Thoracic aorta (tissue), 2 donors: ENCODE results near the gene ANKRD11. TPM values are rescaled to one million over a fixed set of nuclear protein-coding genes. Genes with fewer than 3 reads are reported as not detected.
"Not testable (repeated sequence)": the region's sequence is repeated elsewhere in the genome, so short reads cannot be mapped to it uniquely, and the experiment has no call there.

Source experiments
- ATAC-seq: fragments of 150-250 bp; one replicate; pipeline ENCODE4 v1.8.0; 2017; ENCODE audit warnings: low read depth; ENCODE audit not compliant: insufficient number of reproducible peaks, low FRiP score
- DNase-seq: peaks from one replicate; pipeline ENCODE4 v3.0.0-alpha.2; 2020; ENCODE audit warnings: low spot score
- H3K27ac ChIP-seq, 2 donors: fragments of 200-600 bp; sonication (generic); 1 replicate in 1 of 2; 2 replicates in 1 of 2; pipeline ENCODE4 v1.5.1; 2016; ENCODE audit warnings: mild to moderate bottlenecking in 2 of 2, moderate library complexity in 2 of 2
- H3K27me3 ChIP-seq: fragments of 200-600 bp; sonication (generic); replicated peaks from 2 replicates; pipeline ENCODE4 v1.6.0; 2016; ENCODE audit warnings: mild to moderate bottlenecking; ENCODE audit not compliant: insufficient read depth
- H3K36me3 ChIP-seq: fragments of 200-600 bp; sonication (generic); one replicate; pipeline ENCODE4 v1.5.1; 2016
- H3K4me1 ChIP-seq, 2 donors: fragments of 200-600 bp; sonication (generic); 1 replicate in 1 of 2; 2 replicates in 1 of 2; pipeline versions ENCODE4 v1.5.1 to v1.6.0; 2016; ENCODE audit warnings: low read depth in 2 of 2, mild to moderate bottlenecking in 1 of 2; ENCODE audit not compliant: control insufficient read depth in 1 of 2
- H3K4me3 ChIP-seq: fragments of 200-600 bp; sonication (generic); 2 replicates; pipeline ENCODE4 v1.5.1; 2016; ENCODE audit warnings: mild to moderate bottlenecking
- H3K9me3 ChIP-seq: fragments of 200-600 bp; sonication (generic); 2 replicates; pipeline ENCODE4 v1.5.1; 2016
- total RNA-seq, 2 donors: library from RNA; depleted of rRNA; stranded (reverse); fragments of >200 nt; gene quantifications; one replicate each; pipeline versions ENCODE4 v1.1.0 to v1.2.3, GENCODE V29; 2016
- TF ChIP-seq, protein P1 (sequence below): fragments of 200-600 bp; sonication (generic); IDR thresholded peaks from one replicate; pipeline ENCODE4 v1.5.1; 2019; ENCODE audit warnings: antibody characterized with exemption

The ANKRD11 gene
- total RNA-seq, 2 donors from 2014 or later = 125 to 129 TPM

GRCh38 chr16:89268987-89269735 lies 221.2 kb downstream of the ANKRD11 start:
- TF ChIP-seq, protein P1, sequence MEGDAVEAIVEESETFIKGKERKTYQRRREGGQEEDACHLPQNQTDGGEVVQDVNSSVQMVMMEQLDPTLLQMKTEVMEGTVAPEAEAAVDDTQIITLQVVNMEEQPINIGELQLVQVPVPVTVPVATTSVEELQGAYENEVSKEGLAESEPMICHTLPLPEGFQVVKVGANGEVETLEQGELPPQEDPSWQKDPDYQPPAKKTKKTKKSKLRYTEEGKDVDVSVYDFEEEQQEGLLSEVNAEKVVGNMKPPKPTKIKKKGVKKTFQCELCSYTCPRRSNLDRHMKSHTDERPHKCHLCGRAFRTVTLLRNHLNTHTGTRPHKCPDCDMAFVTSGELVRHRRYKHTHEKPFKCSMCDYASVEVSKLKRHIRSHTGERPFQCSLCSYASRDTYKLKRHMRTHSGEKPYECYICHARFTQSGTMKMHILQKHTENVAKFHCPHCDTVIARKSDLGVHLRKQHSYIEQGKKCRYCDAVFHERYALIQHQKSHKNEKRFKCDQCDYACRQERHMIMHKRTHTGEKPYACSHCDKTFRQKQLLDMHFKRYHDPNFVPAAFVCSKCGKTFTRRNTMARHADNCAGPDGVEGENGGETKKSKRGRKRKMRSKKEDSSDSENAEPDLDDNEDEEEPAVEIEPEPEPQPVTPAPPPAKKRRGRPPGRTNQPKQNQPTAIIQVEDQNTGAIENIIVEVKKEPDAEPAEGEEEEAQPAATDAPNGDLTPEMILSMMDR = no peak
- ATAC-seq (no peak), DNase-seq (no peak)
- Histone ChIP-seq H3K27me3 (no peaks in the 10 kb centered on the region), H3K4me1 (no peaks in the 10 kb centered on the region), H3K9me3 (no peaks in the 10 kb centered on the region), H3K4me3 (no peak overlapping the region), H3K36me3 (peaks cover 40% of the 10 kb centered on the region), H3K27ac (no peak overlapping the region)

GRCh38 chr16:89268585-89268984 lies 221.8 kb downstream of the ANKRD11 start:
- Histone ChIP-seq H3K27me3 (no peaks in the 10 kb centered on the region), H3K9me3 (no peaks in the 10 kb centered on the region), H3K36me3 (peaks cover 38% of the 10 kb centered on the region), H3K27ac (no peak overlapping the region), H3K4me3 (no peak overlapping the region), H3K4me1 (no peaks in the 10 kb centered on the region)
- TF ChIP-seq, protein P1 = no peak
- no peak for ATAC-seq
- no peak for DNase-seq

DNA sequence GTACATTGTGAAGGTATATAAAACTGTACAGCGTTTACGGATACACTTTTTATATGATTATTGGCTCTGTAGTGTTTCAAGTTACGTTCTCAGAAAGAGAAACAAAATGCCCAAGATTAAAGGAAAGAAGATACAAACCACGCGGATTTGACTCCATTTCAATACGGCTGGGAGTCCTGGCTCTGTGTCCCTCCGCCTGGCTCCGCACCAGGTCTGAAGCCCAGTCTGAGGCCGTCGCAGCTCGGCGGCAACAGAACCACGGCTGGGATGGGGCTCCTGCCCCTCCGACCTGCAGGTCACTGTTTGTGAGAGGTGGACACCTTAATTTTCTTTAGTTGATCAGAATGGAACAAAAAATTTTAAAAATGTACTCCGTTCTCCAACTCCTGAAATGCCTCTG lies 222.6 kb downstream of the ANKRD11 start:
- H3K27me3 ChIP-seq, H3K4me3 ChIP-seq, ATAC-seq, H3K4me1 ChIP-seq, H3K9me3 ChIP-seq, H3K27ac ChIP-seq, DNase-seq: not testable (repeated sequence)
- H3K36me3 ChIP-seq = peaks cover 38% of the 10 kb centered on the region

GRCh38 chr16:89266521-89267134 lies 223.7 kb downstream of the ANKRD11 start:
- TF ChIP-seq, protein P1 = no peak
- H3K9me3 ChIP-seq = peaks cover 3% of the 10 kb centered on the region
- ATAC-seq (no peak), DNase-seq (no peak)
- H3K36me3 ChIP-seq = peaks cover 38% of the 10 kb centered on the region
- no peak overlapping the region for H3K4me3 ChIP-seq
- no peaks in the 10 kb centered on the region for H3K4me1 ChIP-seq
- no peak overlapping the region for H3K27ac ChIP-seq
- no peaks in the 10 kb centered on the region for H3K27me3 ChIP-seq

DNA sequence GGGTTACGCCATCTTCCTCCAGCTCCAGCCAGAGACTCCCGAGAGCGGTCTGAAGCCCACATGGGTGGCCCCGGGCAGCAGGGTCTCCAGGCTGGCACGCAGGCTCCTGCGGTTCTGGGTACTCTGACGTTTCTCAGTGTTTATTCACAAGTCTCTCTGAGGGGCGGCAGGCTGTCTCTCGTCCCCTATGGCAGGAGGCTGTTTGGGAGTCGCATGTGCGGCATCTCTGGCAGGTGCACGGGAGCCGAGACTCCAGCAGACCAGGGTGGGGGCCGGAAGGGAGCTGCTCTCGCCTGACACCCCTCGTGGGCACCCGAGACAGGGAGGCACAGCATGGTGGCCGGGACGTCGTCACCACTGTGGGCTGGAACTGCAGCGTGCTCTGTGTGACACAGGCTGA lies 224.7 kb downstream of the ANKRD11 start:
- no peak for DNase-seq
- no peak overlapping the region for H3K27ac ChIP-seq
- H3K9me3 ChIP-seq = peaks cover 3% of the 10 kb centered on the region
- H3K36me3 ChIP-seq = peaks cover 33% of the 10 kb centered on the region
- H3K27me3 ChIP-seq = no peaks in the 10 kb centered on the region
- no peaks in the 10 kb centered on the region for H3K4me1 ChIP-seq
- TF ChIP-seq, protein P1 = no peak
- ATAC-seq = no peak
- H3K4me3 ChIP-seq = no peak overlapping the region
